K562 (cell line): ENCODE measurements around the gene IGSF23. TPM values are rescaled to one million over a fixed set of nuclear protein-coding genes. Genes with fewer than 3 reads are reported as not detected.
A peak's percentile ranks its signal among the peaks of the same experiment; 100 is the strongest.

ENCODE experiments used
- ATAC-seq: fragments of 200-7000 bp; cut with Tn5 transposase; 3 replicates; pipeline ENCODE4 v1.9.1; 2020; ENCODE audit warnings: moderate library complexity
- BruUV-seq: library from RNA; stranded (reverse); fragments of 400-500 nt; replicated peaks from 2 replicates; lab custom pipeline; 2021; lab: Mats Ljungman, UMichigan
- CTCF ChIA-PET: fragments of 300-600 bp; formaldehyde crosslinking; extraction: SDS; loops from one replicate; lab custom pipeline; 2021; ENCODE audit warnings: low intra/inter-chr PET ratio; lab: Yijun Ruan, JAX
- POLR2A ChIA-PET: fragments of 300-600, 350-650 bp; sonication (Branson Sonifier 250); formaldehyde crosslinking; extraction: SDS; loops from one replicate; lab custom pipeline; 2021; ENCODE audit warnings: antibody characterized with exemption, inconsistent platforms; lab: Yijun Ruan, JAX
- DNase-seq, 4 experiments: peaks; one replicate each; pipeline versions ENCODE4 v3.0.0 to v3.0.0-alpha.2; 2011 to 2018; ENCODE audit warnings: low spot score in 3 of 4, mixed read lengths in 3 of 4; ENCODE audit errors: extremely low read depth in 1 of 4
- FAIRE-seq: peaks from 2 replicates; lab custom pipeline; 2011; peaks lifted over from hg19 to GRCh38; lab: Jason Lieb, UNC
- H2AFZ ChIP-seq: 2 replicates; pipeline ENCODE4 v1.6.0; 2011; ENCODE audit warnings: low read depth, low read length, control low read depth, inconsistent platforms
- H3K27ac ChIP-seq: fragments of 200-600 bp; 3 replicates; pipeline ENCODE4 v1.8.0; 2011; ENCODE audit warnings: low read depth, mild to moderate bottlenecking, control low read depth, inconsistent platforms, low read length, moderate library complexity, mixed read lengths; ENCODE audit errors: extremely low read depth
- H3K27me3 ChIP-seq, 2 experiments: fragments of 300-600 bp in 1 of 2; 2 replicates in 1 of 2; 3 replicates in 1 of 2; pipeline versions ENCODE4 v1.6.0 to v1.8.0; 2011; ENCODE audit warnings: inconsistent platforms in 2 of 2, low read length in 2 of 2, mild to moderate bottlenecking in 1 of 2, mixed read lengths in 1 of 2, moderate library complexity in 1 of 2; ENCODE audit not compliant: control insufficient read depth in 2 of 2, insufficient read depth in 2 of 2
- H3K36me3 ChIP-seq: fragments of 300-600 bp; 3 replicates; pipeline ENCODE4 v1.8.0; 2011; ENCODE audit warnings: mild to moderate bottlenecking, low read length, inconsistent platforms; ENCODE audit not compliant: control insufficient read depth, insufficient read depth
- H3K4me1 ChIP-seq, 2 experiments: fragments of 200-600 bp in 1 of 2; replicated peaks in 1 of 2; 2 replicates in 1 of 2; 3 replicates in 1 of 2; pipeline versions ENCODE4 v1.5.1 to v1.8.0; 2011; ENCODE audit warnings: inconsistent platforms in 2 of 2, low read length in 2 of 2, mild to moderate bottlenecking in 1 of 2, mixed read lengths in 1 of 2, moderate library complexity in 1 of 2; ENCODE audit not compliant: control insufficient read depth in 2 of 2, insufficient read depth in 2 of 2
- H3K4me2 ChIP-seq: 2 replicates; pipeline ENCODE4 v1.6.1; 2011; ENCODE audit warnings: low read length, control low read depth, inconsistent platforms, mixed read lengths; ENCODE audit not compliant: insufficient read depth
- H3K4me3 ChIP-seq: fragments of 200-600 bp; sonication (generic), shearing (Covaris generic); 2 replicates; pipeline ENCODE4 v1.5.1; 2016; ENCODE audit warnings: control low read depth, inconsistent platforms
- H3K79me2 ChIP-seq: fragments of 200-600 bp; 3 replicates; pipeline ENCODE4 v1.8.0; 2011; ENCODE audit warnings: low read length, inconsistent platforms; ENCODE audit not compliant: control insufficient read depth, insufficient read depth
- H3K9ac ChIP-seq, 2 experiments: 2 replicates each; pipeline versions ENCODE4 v1.6.0 to v1.6.1; 2011; ENCODE audit warnings: low read depth in 2 of 2, low read length in 2 of 2, control low read depth in 1 of 2, inconsistent platforms in 1 of 2, mild to moderate bottlenecking in 1 of 2, mixed read lengths in 1 of 2; ENCODE audit not compliant: insufficient read depth in 1 of 2
- H3K9me1 ChIP-seq: one replicate; pipeline ENCODE4 v1.6.0; 2011; ENCODE audit warnings: inconsistent platforms, mild to moderate bottlenecking, low read length, moderate library complexity; ENCODE audit not compliant: control insufficient read depth, insufficient read depth
- H3K9me3 ChIP-seq: replicated peaks from 2 replicates; pipeline ENCODE4 v1.5.1; 2011; ENCODE audit warnings: low read depth, low read length, inconsistent platforms; ENCODE audit not compliant: control insufficient read depth, insufficient read depth
- H4K20me1 ChIP-seq: replicated peaks from 2 replicates; pipeline ENCODE4 v1.6.1; 2011; ENCODE audit warnings: low read length, inconsistent platforms, mixed read lengths; ENCODE audit not compliant: control insufficient read depth, insufficient read depth
- RBM25 ChIP-seq: fragments of 200-400 bp; formaldehyde crosslinking; IDR thresholded peaks from 2 replicates; pipeline ENCODE4 v1.6.1; 2018; ENCODE audit warnings: low read length, low read depth, moderate library complexity; ENCODE audit not compliant: severe bottlenecking
- REST ChIP-seq, 2 experiments: fragments of 450-650 bp; formaldehyde crosslinking in 1 of 2; IDR thresholded peaks; 2 replicates each; pipeline versions ENCODE4 v1.4.0 to v1.6.1; 2014 to 2020; ENCODE audit warnings: mild to moderate bottlenecking in 2 of 2, borderline replicate concordance in 1 of 2, low read depth in 1 of 2
- U2AF1 ChIP-seq: fragments of 200-400 bp; formaldehyde crosslinking; optimal IDR thresholded peaks from 2 replicates; pipeline ENCODE3; 2017; ENCODE audit warnings: mild to moderate bottlenecking, low read depth, low read length, moderate library complexity
- ZNF695 ChIP-seq: fragments of 450-650 bp; formaldehyde crosslinking; IDR thresholded peaks from 2 replicates; pipeline ENCODE4 v1.4.0; 2020; ENCODE audit warnings: mild to moderate bottlenecking, moderate library complexity
- WGBS: fragments of 100-300 bp; shearing (Covaris generic); methylation state at CpG from one replicate; pipeline ENCODE4 v1.1.6; 2016; ENCODE audit warnings: low coverage, mixed read lengths; ENCODE audit not compliant: insufficient coverage; ENCODE audit errors: missing lambda C conversion rate; 5-methylcytosine and 5-hydroxymethylcytosine counted together
- in situ Hi-C: fragments of 300-500 bp; cut with MboI; formaldehyde crosslinking; loops from 4 replicates; pipeline ENCODE4 v1.15.0; 2018; ENCODE audit warnings: inconsistent platforms, mixed read lengths
- intact Hi-C: fragments of 100-400 bp; cut with micrococcal nuclease; formaldehyde crosslinking; loops from 2 replicates; pipeline ENCODE4 v1.14.2; 2022
- polyA plus RNA-seq, 8 experiments: library from polyadenylated mRNA; depleted of rRNA in 4 of 8; stranded (reverse) in 5 of 8; unstranded in 3 of 8; fragments of >200 nt; fragmentation: Nextera tagmentation in 2 of 8; fragmentation: Illumina TruSeq in 1 of 8; extraction: Ambion mirVana in 2 of 8; extraction: Trizol in 1 of 8; gene quantifications; 2 replicates each; pipeline versions ENCODE4 v1.2.1 to v1.2.3, GENCODE V29; 2011 to 2014; ENCODE audit warnings: inconsistent platforms in 1 of 8, missing spikeins in 1 of 8
- total RNA-seq, 7 experiments: library from RNA; depleted of rRNA in 6 of 7; stranded (reverse); fragments of >200 nt in 6 of 7; fragmentation: Illumina TruSeq in 2 of 7; extraction: Trizol in 2 of 7; gene quantifications; 2 replicates each; pipeline versions ENCODE4 v1.2.1 to v1.2.3, GENCODE V29; 2011 to 2021; ENCODE audit warnings: low replicate concordance in 1 of 7

IGSF23 gene
- total and polyA plus RNA-seq, 9 of the 15 experiments (the other 6 are each of a cell fraction or from before 2014, with no cell fraction given), result not detected

DNA sequence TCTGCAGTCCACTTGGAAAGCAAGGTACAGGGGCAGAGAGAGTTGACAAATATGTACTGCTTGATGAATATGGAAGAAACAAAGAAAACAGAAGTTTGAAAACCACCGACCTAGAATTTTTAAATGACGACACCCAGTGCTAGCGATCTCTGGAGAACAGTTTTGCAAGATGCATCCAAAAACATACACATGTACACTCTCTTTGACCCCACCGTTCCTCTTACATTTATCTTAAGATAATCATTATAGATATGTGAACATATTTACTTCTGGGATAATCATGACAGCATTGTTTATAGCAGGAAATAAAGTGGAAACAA, 40.8 kb upstream of the IGSF23 start:
- 32% methylated on average over 4 of the region's 4 CpGs for WGBS
- CTCF ChIA-PET, result interaction anchor here (2.6 kb wide), 1 partner anchor 85 kb away, joined by 14 read pairs; no protein-coding TSS in a partner anchor
- H2AFZ ChIP-seq, result no peak overlapping the region
- no peak for TF ChIP-seq ZNF695 (CRISPR knock-in tag)
- TF ChIP-seq, all 486 proteins: peak for 0
- peak overlapping the region; percentile 57; the same call in 1 of the 2 replicates for H3K4me2 ChIP-seq
- DNase-seq (no peak), FAIRE-seq (no peak), ATAC-seq (no peak)
- POLR2A ChIA-PET, result no interaction called here
- H3K9me3 ChIP-seq, result no peaks in the 10 kb centered on the region
- H3K4me3 ChIP-seq, result no peak overlapping the region
- in situ Hi-C loops (loop anchor here (5.0 kb wide), 3 partner anchors 85 to 205 kb away; partner anchors contain the start of gene CBLC), intact Hi-C loops (loop anchor here (5.0 to 10.0 kb wide), 2 partner anchors 112 to 275 kb away; partner anchors contain the start of gene NECTIN2)
- H3K9me1 ChIP-seq, result no peaks in the 10 kb centered on the region
- no peaks in the 10 kb centered on the region for H3K27me3 ChIP-seq
- no peaks in the 10 kb centered on the region for H4K20me1 ChIP-seq
- no TSS peak for BruUV-seq
- peaks cover 12 to 33% of the 10 kb centered on the region in 2 experiments for H3K4me1 ChIP-seq
- no peak overlapping the region for H3K9ac ChIP-seq
- H3K27ac ChIP-seq, result no peak overlapping the region
- H3K79me2 ChIP-seq, result no peaks in the 10 kb centered on the region
- no peaks in the 10 kb centered on the region for H3K36me3 ChIP-seq

- POLR2A ChIA-PET, result interaction anchor here (0.7 to 1.2 kb wide), 2 partner anchors 11 to 37 kb away, joined by 3 read pairs; no protein-coding TSS in a partner anchor
- H4K20me1 ChIP-seq, result no peaks in the 10 kb centered on the region
- H3K9ac ChIP-seq, result peak overlapping the region in 1 of 2 experiments; percentile 32; a peak in 1 of 4 replicates
- FAIRE-seq (no peak), DNase-seq (no peak), ATAC-seq (no peak)
- intact Hi-C loops (loop anchor here (5.0 to 10.0 kb wide), 2 partner anchors 112 to 274 kb away; partner anchors contain the start of gene NECTIN2), in situ Hi-C loops (loop anchor here (5.0 kb wide), 3 partner anchors 84 to 204 kb away; partner anchors contain the start of gene CBLC)
- H3K36me3 ChIP-seq, result no peaks in the 10 kb centered on the region
- peak overlapping the region; percentile 66 for H2AFZ ChIP-seq
- no peaks in the 10 kb centered on the region for H3K9me3 ChIP-seq
- H3K4me3 ChIP-seq, result no peak overlapping the region
- no TSS peak for BruUV-seq
- no peaks in the 10 kb centered on the region for H3K79me2 ChIP-seq
- 36% methylated on average over 4 of the region's 4 CpGs for WGBS
- CTCF ChIA-PET, result no interaction called here
- peak overlapping the region; percentile 47; the same call in 2 of the 3 replicates for H3K27ac ChIP-seq
- H3K27me3 ChIP-seq, result no peaks in the 10 kb centered on the region
- peak overlapping the region; percentile 57 for H3K4me2 ChIP-seq
- no peaks in the 10 kb centered on the region for H3K9me1 ChIP-seq
- H3K4me1 ChIP-seq, result peaks cover 12 to 33% of the 10 kb centered on the region in 2 experiments
- no peak for TF ChIP-seq U2AF1
- no peak for TF ChIP-seq REST (IDR thresholded peaks at IDR 0.05; ENCODE audit: borderline replicate concordance)
- no peak for TF ChIP-seq REST (CRISPR knock-in tag; IDR thresholded peaks at IDR 0.05; ENCODE audit: low read depth)
- peak; percentile 99 for TF ChIP-seq RBM25
Observed at GRCh38 chr19:44573183-44573582, 40.2 kb upstream of the IGSF23 start.
